Measurements from ENCODE around the gene ITIH5. TPM values are rescaled to one million over a fixed set of nuclear protein-coding genes. Genes with fewer than 3 reads are reported as not detected.
A peak's percentile ranks its signal among the peaks of the same experiment; 100 is the strongest.
"Not testable (repeated sequence)": the region's sequence is repeated elsewhere in the genome, so short reads cannot be mapped to it uniquely, and the experiment has no call there.

ITIH5 gene
- total and polyA plus RNA-seq, 4 experiments from 2014 or later: not detected

GRCh38 chr10:7697426-7697825 lies 30.7 kb upstream of the ITIH5 start:
- Mint-ChIP-seq H3K27me3 (peaks cover 15 to 16% of the 10 kb centered on the region in 2 donors), H3K4me3 (no peak overlapping the region), H3K27ac (no peak overlapping the region), H3K4me1 (no peaks in the 10 kb centered on the region), H3K36me3 (peaks cover 0 to 9% of the 10 kb centered on the region in 2 donors), H3K9me3 (peaks cover 4 to 17% (median 12%) of the 10 kb centered on the region in 8 donors)
- Histone ChIP-seq H3K27ac (ENCODE audit: low read depth, low read length) (no peak overlapping the region), H3K36me3 (ENCODE audit: insufficient read depth, low read length) (no peaks in the 10 kb centered on the region), H3K27me3 (ENCODE audit: insufficient read depth, low read length) (no peaks in the 10 kb centered on the region), H3K4me1 (ENCODE audit: insufficient read depth, low read length) (no peaks in the 10 kb centered on the region), H3K9me3 (ENCODE audit: control insufficient read depth in 1 of 2, low read length in 2 of 2) (no peaks in the 10 kb centered on the region), H3K4me3 (ENCODE audit: low read length in 2 of 2) (no peak overlapping the region)
- intact Hi-C loops (cut with micrococcal nuclease): no loop called here
- no peak for DNase-seq
- ChIA-PET POLR2A (ENCODE audit: partially characterized antibody) (no interaction called here), CTCF (ENCODE audit: partially characterized antibody) (interaction anchor here (0.8 to 3.6 kb wide), 2 partner anchors 10 to 172 kb away, joined by 3 to 16 read pairs; no protein-coding TSS in a partner anchor)

- Histone ChIP-seq H3K27ac (ENCODE audit: low read depth, low read length) (no peak overlapping the region), H3K27me3 (ENCODE audit: insufficient read depth, low read length) (no peaks in the 10 kb centered on the region), H3K36me3 (ENCODE audit: insufficient read depth, low read length) (no peaks in the 10 kb centered on the region), H3K4me1 (ENCODE audit: insufficient read depth, low read length) (no peaks in the 10 kb centered on the region), H3K4me3 (ENCODE audit: low read length in 2 of 2) (no peak overlapping the region), H3K9me3 (ENCODE audit: control insufficient read depth in 1 of 2, low read length in 2 of 2) (no peaks in the 10 kb centered on the region)
- no peak for DNase-seq
- Mint-ChIP-seq H3K36me3 (peaks cover 0 to 9% of the 10 kb centered on the region in 2 donors), H3K4me1 (no peaks in the 10 kb centered on the region), H3K4me3 (no peak overlapping the region), H3K9me3 (peaks cover 4 to 26% (median 15%) of the 10 kb centered on the region in 8 donors), H3K27ac (no peak overlapping the region), H3K27me3 (peaks cover 12% of the 10 kb centered on the region in 2 donors)
- POLR2A ChIA-PET (ENCODE audit: partially characterized antibody): no interaction called here
- intact Hi-C loops (cut with micrococcal nuclease): no loop called here
- CTCF ChIA-PET (ENCODE audit: partially characterized antibody): interaction anchor here (3.6 kb wide), 1 partner anchor 9 kb away, joined by 16 read pairs; no protein-coding TSS in a partner anchor
These were observed 29.8 kb upstream of the ITIH5 start for GRCh38 chr10:7696545-7696944.

- CTCF ChIA-PET (ENCODE audit: partially characterized antibody): interaction anchor here (0.6 to 1.7 kb wide), 2 partner anchors 168 to 696 kb away, joined by 3 to 6 read pairs; no protein-coding TSS in a partner anchor
- intact Hi-C loops (cut with micrococcal nuclease); H3K4me3 Mint-ChIP-seq; H3K27ac Mint-ChIP-seq; H3K4me1 ChIP-seq (ENCODE audit: insufficient read depth, low read length); POLR2A ChIA-PET (ENCODE audit: partially characterized antibody); H3K9me3 ChIP-seq (ENCODE audit: control insufficient read depth in 1 of 2, low read length in 2 of 2); H3K27ac ChIP-seq (ENCODE audit: low read depth, low read length); DNase-seq; H3K4me3 ChIP-seq (ENCODE audit: low read length in 2 of 2); H3K36me3 ChIP-seq (ENCODE audit: insufficient read depth, low read length); H3K27me3 ChIP-seq (ENCODE audit: insufficient read depth, low read length); H3K27me3 Mint-ChIP-seq; H3K4me1 Mint-ChIP-seq: not testable (repeated sequence)
- H3K36me3 Mint-ChIP-seq: peaks cover 0 to 14% of the 10 kb centered on the region in 2 donors
- H3K9me3 Mint-ChIP-seq: peaks cover 4 to 45% (median 25%) of the 10 kb centered on the region in 8 donors
These were observed 26.4 kb upstream of the ITIH5 start for GRCh38 chr10:7693194-7693593.

GRCh38 chr10:7692368-7692767 lies 25.6 kb upstream of the ITIH5 start:
- H3K4me3 ChIP-seq (ENCODE audit: low read length in 2 of 2); H3K4me1 ChIP-seq (ENCODE audit: insufficient read depth, low read length); DNase-seq; intact Hi-C loops (cut with micrococcal nuclease); POLR2A ChIA-PET (ENCODE audit: partially characterized antibody); H3K27ac Mint-ChIP-seq; H3K4me3 Mint-ChIP-seq; H3K4me1 Mint-ChIP-seq; H3K9me3 ChIP-seq (ENCODE audit: control insufficient read depth in 1 of 2, low read length in 2 of 2); H3K36me3 ChIP-seq (ENCODE audit: insufficient read depth, low read length); H3K27me3 ChIP-seq (ENCODE audit: insufficient read depth, low read length); H3K27ac ChIP-seq (ENCODE audit: low read depth, low read length); H3K27me3 Mint-ChIP-seq: not testable (repeated sequence)
- peaks cover 4 to 45% (median 25%) of the 10 kb centered on the region in 8 donors for H3K9me3 Mint-ChIP-seq
- peaks cover 0 to 14% of the 10 kb centered on the region in 2 donors for H3K36me3 Mint-ChIP-seq
- CTCF ChIA-PET (ENCODE audit: partially characterized antibody): interaction anchor here (1.7 kb wide), 1 partner anchor 167 kb away, joined by 6 read pairs; no protein-coding TSS in a partner anchor

GRCh38 chr10:7690885-7691597 lies 24.3 kb upstream of the ITIH5 start:
- H3K9me3 Mint-ChIP-seq: peaks cover 4 to 45% (median 25%) of the 10 kb centered on the region in 8 donors
- not testable (repeated sequence) for H3K27ac Mint-ChIP-seq

GRCh38 chr10:7689591-7689990 lies 22.8 kb upstream of the ITIH5 start:
- no peak overlapping the region for H3K4me3 ChIP-seq (ENCODE audit: low read length in 2 of 2)
- Mint-ChIP-seq H3K36me3 (peaks cover 0 to 14% of the 10 kb centered on the region in 2 donors), H3K27ac (no peak overlapping the region), H3K27me3 (peaks cover 0 to 6% of the 10 kb centered on the region in 2 donors), H3K4me1 (peaks cover 3 to 5% (median 3%) of the 10 kb centered on the region in 4 donors), H3K9me3 (peaks cover 4 to 45% (median 25%) of the 10 kb centered on the region in 8 donors), H3K4me3 (no peak overlapping the region)
- H3K9me3 ChIP-seq (ENCODE audit: control insufficient read depth in 1 of 2, low read length in 2 of 2): no peaks in the 10 kb centered on the region
- no peak overlapping the region for H3K27ac ChIP-seq (ENCODE audit: low read depth, low read length)
- H3K4me1 ChIP-seq (ENCODE audit: insufficient read depth, low read length): no peaks in the 10 kb centered on the region
- ChIA-PET POLR2A (ENCODE audit: partially characterized antibody) (no interaction called here), CTCF (ENCODE audit: partially characterized antibody) (interaction anchor here (0.7 to 6.8 kb wide), 2 partner anchors 11 to 165 kb away, joined by 3 to 113 read pairs; no protein-coding TSS in a partner anchor)
- no peaks in the 10 kb centered on the region for H3K36me3 ChIP-seq (ENCODE audit: insufficient read depth, low read length)
- intact Hi-C loops (cut with micrococcal nuclease): loop anchor here (5.0 to 10.0 kb wide), 2 partner anchors 425 to 1613 kb away; no protein-coding TSS in a partner anchor
- no peak for DNase-seq
- no peaks in the 10 kb centered on the region for H3K27me3 ChIP-seq (ENCODE audit: insufficient read depth, low read length)

More at GRCh38 chr10:7690885-7691597, 24.3 kb upstream of the ITIH5 start:
- H3K36me3 ChIP-seq (ENCODE audit: insufficient read depth, low read length); H3K27me3 ChIP-seq (ENCODE audit: insufficient read depth, low read length); H3K4me3 Mint-ChIP-seq; H3K4me1 ChIP-seq (ENCODE audit: insufficient read depth, low read length); H3K4me3 ChIP-seq (ENCODE audit: low read length in 2 of 2); H3K4me1 Mint-ChIP-seq; H3K27ac ChIP-seq (ENCODE audit: low read depth, low read length); intact Hi-C loops (cut with micrococcal nuclease); POLR2A ChIA-PET (ENCODE audit: partially characterized antibody); H3K27me3 Mint-ChIP-seq; H3K9me3 ChIP-seq (ENCODE audit: control insufficient read depth in 1 of 2, low read length in 2 of 2): not testable (repeated sequence)
- CTCF ChIA-PET (ENCODE audit: partially characterized antibody): interaction anchor here (0.9 to 1.7 kb wide), 3 partner anchors 15 to 166 kb away, joined by 3 to 6 read pairs (median 3); no protein-coding TSS in a partner anchor
- H3K36me3 Mint-ChIP-seq: peaks cover 0 to 14% of the 10 kb centered on the region in 2 donors
- peak in 1 of 5 donors; percentile 32 for DNase-seq

- Mint-ChIP-seq H3K27me3 (peaks cover 2 to 13% of the 10 kb centered on the region in 2 donors), H3K27ac (peak overlapping the region in 1 of 7 donors; percentile 66), H3K9me3 (peaks cover 0 to 36% (median 15%) of the 10 kb centered on the region in 8 donors), H3K36me3 (peaks cover 0 to 4% of the 10 kb centered on the region in 2 donors), H3K4me1 (peaks cover 3 to 5% (median 3%) of the 10 kb centered on the region in 4 donors), H3K4me3 (peak overlapping the region in 2 of 8 donors; percentile 36 to 64)
- no peaks in the 10 kb centered on the region for H3K9me3 ChIP-seq (ENCODE audit: control insufficient read depth in 1 of 2, low read length in 2 of 2)
- CTCF ChIA-PET (ENCODE audit: partially characterized antibody): interaction anchor here (0.7 to 6.8 kb wide), 20 partner anchors 10 to 771 kb away, joined by 3 to 113 read pairs (median 4); partner anchors contain the start of gene ITIH5
- POLR2A ChIA-PET (ENCODE audit: partially characterized antibody): no interaction called here
- H3K4me3 ChIP-seq (ENCODE audit: low read length in 2 of 2): no peak overlapping the region
- no peak overlapping the region for H3K27ac ChIP-seq (ENCODE audit: low read depth, low read length)
- intact Hi-C loops (cut with micrococcal nuclease): loop anchor here (2.0 to 10.0 kb wide), 3 partner anchors 263 to 1615 kb away; no protein-coding TSS in a partner anchor
- no peaks in the 10 kb centered on the region for H3K4me1 ChIP-seq (ENCODE audit: insufficient read depth, low read length)
- no peaks in the 10 kb centered on the region for H3K27me3 ChIP-seq (ENCODE audit: insufficient read depth, low read length)
- H3K36me3 ChIP-seq (ENCODE audit: insufficient read depth, low read length): no peaks in the 10 kb centered on the region
- peak; percentile 66 to 76 (median 69) for DNase-seq
These were observed 20.6 kb upstream of the ITIH5 start for GRCh38 chr10:7687228-7687907.

Data from CD4-positive, alpha-beta memory T cell (primary cell).